DMS153 treated with DMSO at 0.1 percent for 48 hours (cell line): ENCODE results near the gene MN1.

Source experiments
- DNase-seq: peaks from one replicate; lab custom pipeline; 2025; ENCODE audit not compliant: unreplicated experiment; lab: John Stamatoyannopoulos, UW

Gene MN1

DNA sequence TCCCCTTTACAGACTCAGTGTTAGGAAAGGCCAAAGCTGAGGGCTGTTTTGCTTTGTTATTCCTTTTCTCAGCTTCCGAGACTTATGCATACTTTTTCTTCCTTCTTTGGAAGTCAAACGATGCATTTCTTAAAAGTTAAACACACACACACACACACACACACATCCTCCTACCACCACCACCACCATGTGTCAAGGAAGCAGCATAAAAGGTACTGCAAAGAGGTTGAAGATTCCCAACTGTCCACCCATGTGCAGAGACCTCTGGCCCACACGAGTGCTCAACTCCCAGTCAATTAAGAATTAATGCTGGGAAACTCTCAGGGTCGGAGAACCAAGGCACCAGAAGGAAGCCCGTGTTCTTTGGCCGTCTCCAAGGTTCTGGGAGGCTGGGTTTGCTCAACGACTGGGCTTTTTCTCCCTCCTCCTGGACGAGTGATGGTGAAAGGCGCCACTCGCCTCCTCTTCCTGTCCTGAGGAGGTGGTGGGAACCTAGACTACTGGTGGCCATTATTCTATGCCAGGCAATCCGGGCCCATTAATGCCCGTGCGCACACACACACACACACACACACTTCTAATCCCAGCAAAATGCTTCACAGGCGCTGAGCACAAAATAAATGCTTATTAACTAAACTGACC lies 15.1 kb downstream of the MN1 start:
- no peak for DNase-seq

DNA sequence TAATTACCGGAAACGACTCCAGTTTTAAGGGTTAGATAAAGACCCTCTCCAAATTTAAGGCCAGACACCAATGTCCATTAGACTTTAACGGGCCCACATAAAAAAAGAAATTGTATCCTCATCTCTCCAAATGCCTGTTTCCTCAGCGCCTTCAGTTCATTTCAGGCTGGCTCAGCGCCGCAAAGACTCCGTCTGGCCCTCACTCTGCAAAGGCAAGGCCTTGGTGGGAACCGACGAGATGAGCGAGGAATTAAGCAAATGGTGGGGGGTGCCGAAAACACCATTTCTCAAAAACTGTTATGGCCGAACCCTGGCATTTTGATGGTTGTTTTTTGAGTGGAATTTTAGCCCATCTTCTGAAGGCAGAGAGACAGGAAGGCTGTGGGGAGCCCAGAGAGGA lies 15.7 kb downstream of the MN1 start:
- no peak for DNase-seq

DNA sequence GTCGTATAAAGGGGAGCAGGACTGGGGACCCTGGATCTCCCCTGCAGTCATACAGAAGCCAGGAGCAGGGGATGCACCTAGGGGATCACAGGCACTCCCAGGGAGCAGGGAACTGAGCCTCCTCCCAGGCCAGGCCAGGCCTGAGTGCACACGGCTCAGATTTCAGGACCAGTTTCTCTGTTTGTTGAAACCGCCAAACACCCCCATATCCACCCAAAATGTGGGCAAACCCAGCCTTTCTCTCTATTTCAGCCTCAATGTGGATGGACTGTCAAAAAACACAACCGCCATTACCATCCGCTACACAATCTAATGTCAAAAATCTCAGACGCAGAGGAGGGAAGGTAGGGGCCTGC lies 17.5 kb downstream of the MN1 start:
- no peak for DNase-seq

- no peak for DNase-seq
Observed at GRCh38 chr22:27783436-27784119, 18.0 kb downstream of the MN1 start.

GRCh38 chr22:27782088-27782487 lies 19.5 kb downstream of the MN1 start:
- DNase-seq: no peak

GRCh38 chr22:27780161-27780575 lies 21.4 kb downstream of the MN1 start:
- no peak for DNase-seq

GRCh38 chr22:27779643-27780042 lies 21.9 kb downstream of the MN1 start:
- DNase-seq: no peak

DNA sequence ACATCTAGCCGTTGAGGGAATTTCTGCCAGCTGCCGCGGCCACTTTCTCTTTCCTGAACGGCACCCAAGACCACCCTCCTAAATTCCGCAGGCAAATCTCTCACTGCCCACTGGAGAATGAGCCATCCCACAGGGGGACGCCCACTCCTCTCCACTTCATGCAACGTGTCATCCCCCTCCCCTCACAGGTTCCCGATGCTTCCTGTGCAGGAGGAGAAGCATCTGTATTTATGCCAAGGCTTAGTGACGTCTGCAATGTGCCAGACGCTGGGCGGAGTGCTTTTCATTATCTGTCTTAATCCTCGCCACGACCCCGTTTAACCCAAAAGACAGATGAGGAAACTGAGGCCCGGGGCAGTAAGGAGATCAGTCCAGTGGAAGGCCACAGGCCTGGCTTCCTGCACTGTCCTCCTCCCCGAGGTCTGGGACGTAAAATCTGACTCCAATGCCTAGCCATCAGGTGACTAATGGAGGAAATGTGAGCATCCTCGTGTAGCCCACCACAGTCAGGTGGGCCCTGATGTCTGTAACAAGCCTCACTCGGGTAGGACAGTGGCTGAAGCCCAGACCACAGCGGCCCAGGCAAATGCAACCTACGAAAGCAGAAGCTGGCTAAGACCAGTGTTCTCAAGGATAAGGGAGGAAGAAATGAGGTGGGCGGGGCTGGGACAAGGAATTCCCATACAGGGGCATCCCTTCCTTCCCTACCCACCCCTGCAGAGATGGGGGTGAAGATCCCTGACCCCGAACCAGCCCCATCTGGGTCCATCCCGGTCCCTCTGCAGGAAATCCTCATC lies 23.1 kb downstream of the MN1 start:
- DNase-seq: no peak

GRCh38 chr22:27777128-27777527 lies 24.4 kb downstream of the MN1 start:
- no peak for DNase-seq

DNA sequence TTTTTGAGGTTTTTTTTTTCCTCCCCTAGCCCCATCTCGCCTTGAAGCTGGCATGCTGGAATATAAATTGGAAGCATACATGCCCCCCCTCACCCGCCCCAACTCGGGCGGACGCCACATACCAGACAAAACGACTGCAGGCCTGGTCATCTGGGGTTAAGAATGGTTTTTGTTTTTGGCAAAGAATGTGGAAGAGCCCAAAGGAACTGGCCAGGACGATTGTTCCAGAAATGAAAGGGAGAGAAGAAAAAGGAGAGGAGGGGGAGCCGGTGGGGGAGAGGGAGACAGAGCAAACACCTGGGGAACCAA lies 25.0 kb downstream of the MN1 start:
- no peak for DNase-seq

- no peak for DNase-seq
Observed at GRCh38 chr22:27775758-27776649, 25.6 kb downstream of the MN1 start.

GRCh38 chr22:27775087-27775698 lies 26.4 kb downstream of the MN1 start:
- no peak for DNase-seq

GRCh38 chr22:27774200-27774599 lies 27.4 kb downstream of the MN1 start:
- no peak for DNase-seq

- no peak for DNase-seq
Observed at GRCh38 chr22:27772984-27773498, 28.5 kb downstream of the MN1 start.

DNA sequence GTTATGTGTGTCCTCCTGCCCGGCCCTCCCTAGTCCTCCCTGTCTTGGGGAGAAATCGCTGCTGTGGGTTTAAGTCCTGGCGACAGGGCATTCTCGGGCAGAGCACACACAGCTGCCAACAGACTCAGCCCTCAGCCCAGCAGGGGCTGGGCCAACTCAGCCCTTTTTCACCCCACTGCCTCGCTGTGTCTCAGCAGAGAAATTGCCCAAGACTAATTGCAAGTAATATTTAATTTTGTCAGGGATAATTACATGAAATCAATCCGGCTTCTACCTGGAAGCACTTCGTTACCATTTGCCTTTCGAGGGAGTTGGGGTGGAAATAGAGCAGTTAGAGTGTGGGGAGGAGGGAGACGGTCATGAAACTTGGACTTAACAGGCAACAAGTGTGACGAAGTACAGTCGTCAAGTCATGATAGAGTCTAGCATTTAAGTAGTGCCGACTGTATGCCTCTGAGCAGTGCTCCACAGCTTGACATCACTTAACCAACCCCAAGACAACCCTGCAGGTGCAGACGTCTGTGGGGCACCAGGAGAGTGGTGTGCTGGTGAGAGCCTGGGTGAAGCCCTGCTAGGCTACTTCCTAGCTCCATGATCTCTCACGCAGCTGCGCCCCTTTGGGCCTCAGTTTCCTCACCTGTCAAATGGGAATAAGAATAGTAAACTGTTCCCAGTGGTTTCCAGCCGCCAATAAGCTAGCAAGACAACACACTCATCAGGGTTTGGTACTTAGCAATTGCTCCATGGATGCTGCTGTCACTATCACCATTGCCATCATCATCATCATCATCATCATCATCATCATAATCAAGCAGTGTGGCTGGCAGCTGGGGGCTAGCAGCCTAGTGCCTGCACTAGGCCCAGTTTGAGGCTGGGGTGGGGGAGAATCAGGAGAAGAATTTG lies 29.2 kb downstream of the MN1 start:
- no peak for DNase-seq

GRCh38 chr22:27771637-27772036 lies 29.9 kb downstream of the MN1 start:
- DNase-seq: no peak

DNA sequence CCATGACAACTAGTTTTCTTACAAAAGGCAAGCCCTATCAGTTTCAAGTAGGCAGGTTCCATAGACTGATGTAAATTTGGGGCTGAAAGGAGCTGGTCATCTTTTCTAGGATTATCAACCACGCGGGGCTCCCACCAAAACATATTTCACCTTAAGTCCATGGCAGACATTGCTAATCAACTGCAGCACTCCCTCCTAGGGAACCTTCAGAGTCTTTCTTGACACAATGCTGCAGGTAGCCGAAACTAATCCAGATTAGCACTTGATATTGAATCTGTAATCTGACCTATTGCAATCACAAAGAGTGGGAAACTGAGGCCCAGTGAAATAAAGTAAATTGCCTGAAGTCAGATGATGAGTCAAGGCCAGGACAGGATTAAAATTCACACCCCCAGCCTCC lies 32.5 kb downstream of the MN1 start:
- no peak for DNase-seq

DNA sequence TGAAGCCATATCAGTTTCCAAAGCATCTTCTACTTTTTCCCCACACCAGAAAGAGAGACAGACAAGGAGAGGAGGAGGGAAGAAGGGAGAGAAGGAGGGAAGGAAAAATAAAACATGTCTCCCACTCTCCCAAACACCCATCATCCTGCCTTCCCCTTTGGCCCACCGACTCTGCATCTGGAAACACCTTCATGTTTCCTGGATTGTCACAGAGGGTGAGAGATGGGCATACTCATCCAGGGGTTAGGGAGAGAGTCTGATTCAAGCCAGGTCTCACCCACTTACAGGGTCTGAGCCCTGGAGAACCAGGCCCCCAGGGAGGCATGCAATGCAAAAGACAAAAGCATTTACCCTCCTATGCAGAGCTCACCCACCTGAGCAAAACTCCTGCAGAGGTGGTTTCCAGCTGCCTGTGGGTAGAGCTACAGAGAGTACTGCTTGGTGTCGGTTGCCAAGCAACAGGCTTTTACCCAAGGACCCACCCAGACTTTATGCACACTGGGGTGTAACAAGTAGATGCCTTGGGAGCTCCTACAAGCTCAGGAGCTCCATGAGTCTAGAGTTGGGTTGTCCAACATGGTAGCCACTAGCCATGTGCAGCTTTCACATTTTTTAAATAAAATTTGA lies 33.4 kb downstream of the MN1 start:
- DNase-seq: no peak

GRCh38 chr22:27766679-27767078 lies 34.9 kb downstream of the MN1 start:
- DNase-seq: no peak
